ENCODE data around the gene GCA.
A peak's percentile ranks its signal among the peaks of the same experiment; 100 is the strongest.

The GCA gene

GRCh38 chr2:162324953-162325352 lies 19.0 kb upstream of the GCA start:
- in situ Hi-C loops (cut with HindIII; ENCODE audit: low pct_ligation_motif_present, low pct_unique_long_range_greater_than_20kb, low sequenced_read_pairs): no loop called here
- DNase-seq: no peak

DNA sequence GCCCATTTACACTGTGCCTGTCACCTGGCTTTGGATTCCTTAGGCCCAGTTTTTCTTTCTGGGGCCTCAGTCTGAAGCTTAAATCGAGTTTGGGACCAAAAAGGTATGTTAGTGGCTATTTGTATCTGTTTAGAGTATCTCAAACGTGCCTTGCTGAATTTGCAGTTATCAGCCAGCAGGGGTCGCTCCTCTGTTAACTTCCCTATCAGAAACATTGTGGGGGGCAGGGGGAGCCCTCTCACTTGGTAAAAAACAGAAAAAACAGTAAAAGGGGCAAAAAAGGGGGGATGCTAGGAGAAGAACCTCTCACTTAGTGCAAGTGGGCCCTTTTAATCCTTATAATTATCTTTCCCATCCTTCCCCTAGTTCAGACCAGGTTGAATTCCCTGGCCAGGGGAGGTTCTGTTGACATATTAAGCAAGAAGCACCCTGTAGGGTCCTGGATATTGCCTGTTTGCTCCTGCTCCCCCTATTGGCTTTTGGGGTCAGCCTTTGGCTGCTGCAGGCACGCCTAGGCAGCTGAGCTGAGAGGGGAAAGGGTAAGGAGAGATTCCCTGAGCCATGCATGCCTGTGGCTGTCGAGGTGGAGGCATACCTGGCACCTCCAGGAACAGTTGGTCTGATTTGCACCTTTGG lies 16.7 kb upstream of the GCA start:
- DNase-seq: no peak
- in situ Hi-C loops (cut with HindIII; ENCODE audit: low pct_ligation_motif_present, low pct_unique_long_range_greater_than_20kb, low sequenced_read_pairs): no loop called here

DNA sequence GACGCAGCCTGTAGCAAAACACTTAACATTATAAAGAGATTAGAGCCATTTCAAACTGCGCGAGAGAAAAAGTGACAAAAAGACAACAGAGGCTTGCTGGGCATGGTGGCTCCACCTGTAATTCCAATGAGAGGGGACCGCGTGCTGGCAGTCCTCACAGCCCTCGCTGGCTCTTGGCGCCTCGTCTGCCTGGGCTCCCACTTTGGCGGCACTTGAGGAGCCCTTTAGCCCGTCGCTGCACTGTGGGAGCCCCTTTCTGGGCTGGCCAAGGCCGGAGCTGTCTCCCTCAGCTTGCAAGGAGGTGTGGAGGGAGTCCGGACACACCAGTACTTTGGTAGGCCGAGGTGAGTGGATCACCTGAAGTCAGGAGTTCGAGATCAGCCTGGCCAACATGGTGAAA lies 16.1 kb upstream of the GCA start:
- DNase-seq: no peak
- in situ Hi-C loops (cut with HindIII; ENCODE audit: low pct_ligation_motif_present, low pct_unique_long_range_greater_than_20kb, low sequenced_read_pairs): no loop called here

DNA sequence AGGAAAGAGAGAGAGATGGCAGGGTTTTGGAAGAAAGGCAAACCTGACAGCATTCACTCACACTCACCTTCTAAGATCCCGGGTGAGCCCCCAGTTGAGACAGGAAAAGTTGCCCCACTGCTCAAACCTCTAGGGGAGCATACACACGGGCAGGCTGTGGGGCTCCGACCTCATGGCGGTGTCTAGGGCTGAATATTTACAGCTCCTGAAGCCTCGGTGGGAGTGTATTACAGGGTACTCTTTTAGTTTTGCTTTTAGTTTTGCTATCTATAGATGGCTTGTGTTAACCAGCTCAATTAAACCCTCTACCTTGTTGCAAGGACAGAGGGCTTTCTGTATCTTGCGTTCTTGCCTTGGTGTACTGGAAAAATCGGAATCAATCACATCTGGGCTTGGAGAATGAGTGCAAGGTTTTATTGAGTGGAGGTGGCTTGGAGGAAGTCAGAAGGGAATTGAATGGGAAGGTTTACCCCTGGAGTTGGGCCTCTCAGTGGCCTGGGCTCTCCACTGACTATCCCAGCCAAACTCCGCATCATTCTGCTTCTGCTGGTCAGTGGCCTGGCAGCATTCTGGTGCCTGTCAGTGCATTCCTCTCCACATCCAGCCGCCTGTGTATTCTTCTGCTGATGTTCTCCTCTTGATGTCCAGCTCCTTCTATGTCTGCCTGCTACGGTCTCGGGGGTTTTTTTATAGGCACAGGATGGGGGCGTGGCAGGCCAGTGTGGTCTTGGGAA lies 15.3 kb upstream of the GCA start:
- in situ Hi-C loops (cut with HindIII; ENCODE audit: low pct_ligation_motif_present, low pct_unique_long_range_greater_than_20kb, low sequenced_read_pairs): no loop called here
- no peak for DNase-seq

- in situ Hi-C loops (cut with HindIII; ENCODE audit: low pct_ligation_motif_present, low pct_unique_long_range_greater_than_20kb, low sequenced_read_pairs): no loop called here
- no peak for DNase-seq
Measured at GRCh38 chr2:162330881-162331280, 13.1 kb upstream of the GCA start.

- in situ Hi-C loops (cut with HindIII; ENCODE audit: low pct_ligation_motif_present, low pct_unique_long_range_greater_than_20kb, low sequenced_read_pairs): no loop called here
- DNase-seq: peak; percentile 44
Measured at GRCh38 chr2:162333968-162334367, 10.0 kb upstream of the GCA start.

DNA sequence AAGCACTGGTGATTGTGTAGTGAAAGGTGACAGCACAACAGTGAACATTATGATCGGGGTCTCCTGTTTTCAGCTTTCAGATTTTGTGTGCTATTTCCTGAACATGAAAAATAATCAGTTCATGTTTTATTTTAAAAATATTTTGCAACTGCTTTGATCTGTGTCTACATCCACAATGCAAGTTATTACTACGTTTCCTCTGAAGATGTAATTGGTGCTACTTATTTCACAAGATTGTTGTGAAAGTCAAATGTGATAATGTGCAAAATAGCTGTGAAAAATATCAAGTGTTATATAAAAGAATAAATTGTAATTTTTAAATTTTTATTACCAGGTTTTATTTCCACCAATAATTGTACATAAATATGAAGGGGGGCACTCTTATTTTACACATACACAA lies 6.1 kb upstream of the GCA start:
- no peak for DNase-seq
- in situ Hi-C loops (cut with HindIII; ENCODE audit: low pct_ligation_motif_present, low pct_unique_long_range_greater_than_20kb, low sequenced_read_pairs): no loop called here

- in situ Hi-C loops (cut with HindIII; ENCODE audit: low pct_ligation_motif_present, low pct_unique_long_range_greater_than_20kb, low sequenced_read_pairs): no loop called here
- no peak for DNase-seq
Measured at GRCh38 chr2:162340822-162341221, 3.1 kb upstream of the GCA start.

DNA sequence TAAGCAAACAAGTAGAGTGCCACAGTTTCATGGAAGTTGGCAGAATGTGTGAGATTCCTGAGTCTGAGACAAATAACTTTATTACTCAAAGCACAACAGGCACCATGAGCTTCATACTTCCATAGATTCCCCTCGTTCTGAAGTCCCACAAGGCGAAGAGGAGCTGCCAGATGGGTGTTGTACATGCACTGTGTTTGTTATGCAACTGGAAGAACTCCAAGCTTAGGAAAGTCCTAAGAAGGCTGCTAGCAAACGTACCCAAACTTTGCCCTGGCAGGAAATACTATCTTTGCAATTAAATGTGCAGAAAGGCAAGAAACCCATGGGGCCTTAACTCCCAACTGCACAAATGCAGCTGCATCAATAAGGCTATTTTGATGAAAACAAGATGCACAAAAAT lies 1.6 kb upstream of the GCA start:
- no peak for DNase-seq
- in situ Hi-C loops (cut with HindIII; ENCODE audit: low pct_ligation_motif_present, low pct_unique_long_range_greater_than_20kb, low sequenced_read_pairs): no loop called here

GRCh38 chr2:162342841-162343240 lies 1.1 kb upstream of the GCA start:
- DNase-seq: no peak
- in situ Hi-C loops (cut with HindIII; ENCODE audit: low pct_ligation_motif_present, low pct_unique_long_range_greater_than_20kb, low sequenced_read_pairs): no loop called here

DNA sequence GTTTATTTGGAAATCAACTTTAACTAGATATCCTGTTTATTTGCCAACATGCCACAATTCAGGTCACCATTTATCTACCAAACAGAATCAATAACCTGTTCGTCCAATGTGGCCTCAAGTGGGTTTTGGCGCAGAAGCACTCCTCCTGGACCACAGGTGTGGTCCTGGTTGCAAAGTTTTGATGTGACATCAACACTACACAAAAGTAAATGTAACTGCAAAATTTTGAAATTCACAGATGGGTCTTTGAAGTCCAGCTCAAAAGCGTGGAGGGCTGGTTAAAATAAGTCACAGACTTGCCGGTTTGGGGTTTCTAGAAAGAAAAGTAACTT lies 474 bp upstream of the GCA start:
- in situ Hi-C loops (cut with HindIII; ENCODE audit: low pct_ligation_motif_present, low pct_unique_long_range_greater_than_20kb, low sequenced_read_pairs): no loop called here
- no peak for DNase-seq

GRCh38 chr2:162344617-162344950 lies 652 bp downstream of the GCA start:
- in situ Hi-C loops (cut with HindIII; ENCODE audit: low pct_ligation_motif_present, low pct_unique_long_range_greater_than_20kb, low sequenced_read_pairs): no loop called here

GRCh38 chr2:162365392-162365791 lies 21.5 kb downstream of the GCA start:
- no peak for DNase-seq
- in situ Hi-C loops (cut with HindIII; ENCODE audit: low pct_ligation_motif_present, low pct_unique_long_range_greater_than_20kb, low sequenced_read_pairs): no loop called here

More at GRCh38 chr2:162344617-162344950, 652 bp downstream of the GCA start:
- peak; percentile 43 for DNase-seq

DNA sequence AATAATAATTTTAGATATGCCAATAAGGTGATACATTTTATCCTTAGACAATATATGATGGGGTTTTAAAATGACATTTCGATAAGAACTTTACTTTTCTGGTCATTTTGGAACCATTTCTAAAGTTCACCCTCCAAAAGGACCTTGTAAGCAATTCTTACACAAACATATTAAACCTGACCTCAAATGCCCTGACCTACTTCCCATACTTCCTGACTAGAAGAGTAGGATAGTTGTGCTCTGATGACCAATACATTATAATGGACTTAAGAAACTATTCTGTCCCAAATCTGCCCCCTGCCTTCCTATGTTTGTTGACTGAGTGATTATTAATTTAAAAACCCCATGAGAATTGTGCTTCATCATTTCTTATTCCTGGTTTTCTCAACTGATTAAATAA lies 24.6 kb downstream of the GCA start:
- in situ Hi-C loops (cut with HindIII; ENCODE audit: low pct_ligation_motif_present, low pct_unique_long_range_greater_than_20kb, low sequenced_read_pairs): no loop called here
- no peak for DNase-seq

DNA sequence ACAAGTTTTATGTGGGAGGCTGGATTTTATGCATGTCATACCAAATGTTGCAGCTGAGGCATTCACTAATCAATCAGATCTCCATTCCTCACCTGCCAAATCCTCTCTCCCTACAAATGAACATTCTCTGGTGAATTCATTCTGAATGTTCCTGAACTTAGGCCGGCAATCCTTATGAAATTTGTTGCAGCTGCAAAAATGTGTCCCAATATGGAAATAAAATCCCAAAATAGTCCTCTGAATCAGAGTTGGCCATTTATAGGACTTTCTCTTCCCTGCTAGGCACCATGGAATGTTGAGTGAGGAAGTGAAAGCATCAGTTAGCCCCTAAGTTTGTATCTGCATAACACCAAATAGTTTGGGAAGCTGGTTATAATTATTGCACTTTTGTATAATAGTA lies 25.6 kb downstream of the GCA start:
- in situ Hi-C loops (cut with HindIII; ENCODE audit: low pct_ligation_motif_present, low pct_unique_long_range_greater_than_20kb, low sequenced_read_pairs): no loop called here
- DNase-seq: no peak

- in situ Hi-C loops (cut with HindIII; ENCODE audit: low pct_ligation_motif_present, low pct_unique_long_range_greater_than_20kb, low sequenced_read_pairs): no loop called here
- DNase-seq: no peak
Measured at GRCh38 chr2:162370931-162371330, 27.0 kb downstream of the GCA start.

DNA sequence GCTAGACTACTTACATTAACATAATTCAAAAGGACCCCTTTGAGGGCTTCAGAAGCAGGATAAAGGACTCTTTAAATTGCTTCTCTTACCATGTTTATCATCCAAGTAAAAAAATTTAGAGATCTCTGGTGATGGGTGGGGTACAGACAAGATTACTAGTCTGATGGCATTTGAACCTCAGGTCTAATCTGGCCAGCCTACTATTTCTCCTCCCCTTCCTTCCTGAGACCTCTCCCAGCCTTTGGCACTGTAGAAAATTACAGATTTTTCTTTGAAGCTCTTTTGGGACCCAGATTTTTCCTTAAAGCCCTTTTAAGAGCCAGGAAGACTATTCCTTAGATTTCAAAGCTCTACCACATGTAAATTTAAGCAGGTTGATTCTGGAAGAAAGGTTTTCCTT lies 28.9 kb downstream of the GCA start:
- DNase-seq: no peak
- in situ Hi-C loops (cut with HindIII; ENCODE audit: low pct_ligation_motif_present, low pct_unique_long_range_greater_than_20kb, low sequenced_read_pairs): no loop called here

- in situ Hi-C loops (cut with HindIII; ENCODE audit: low pct_ligation_motif_present, low pct_unique_long_range_greater_than_20kb, low sequenced_read_pairs): no loop called here
- DNase-seq: no peak
Measured at GRCh38 chr2:162379719-162380580, 36.0 kb downstream of the GCA start.

GRCh38 chr2:162381851-162382250 lies 37.9 kb downstream of the GCA start:
- DNase-seq: no peak
- in situ Hi-C loops (cut with HindIII; ENCODE audit: low pct_ligation_motif_present, low pct_unique_long_range_greater_than_20kb, low sequenced_read_pairs): no loop called here

DNA sequence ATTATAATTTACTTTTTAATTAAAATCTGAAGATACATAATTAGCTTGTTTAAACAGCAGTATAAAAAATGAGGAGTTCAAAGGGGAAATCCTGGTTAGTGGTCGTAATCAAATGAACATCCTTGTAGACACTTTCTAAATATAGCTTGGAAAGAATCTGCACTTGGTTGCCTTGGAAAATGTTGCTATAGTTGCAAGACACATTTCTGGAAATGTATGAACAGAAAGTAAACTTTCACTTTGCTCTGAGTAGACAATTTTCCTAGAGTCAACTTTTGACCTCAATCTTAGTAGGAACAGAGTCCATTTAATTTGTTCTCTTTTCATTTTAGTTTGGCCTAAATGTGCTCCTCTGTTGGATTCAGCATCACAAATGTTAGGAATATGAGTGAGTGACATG lies 38.3 kb downstream of the GCA start:
- no peak for DNase-seq
- in situ Hi-C loops (cut with HindIII; ENCODE audit: low pct_ligation_motif_present, low pct_unique_long_range_greater_than_20kb, low sequenced_read_pairs): no loop called here

Data from ACHN (cell line).